GM21723 (cell line): Measurements from ENCODE around the gene VSX2.

ENCODE experiments used
- ATAC-seq: cut with Tn5 transposase; IDR thresholded peaks from one replicate; pipeline ENCODE4 v1.9.1; 2021; ENCODE audit warnings: mild to moderate bottlenecking, moderate library complexity; ENCODE audit not compliant: unreplicated experiment

VSX2 gene

GRCh38 chr14:74299061-74299545 lies 59.9 kb downstream of the VSX2 start:
- no peak for ATAC-seq

- ATAC-seq: no peak
These were observed 62.4 kb downstream of the VSX2 start for GRCh38 chr14:74301594-74302151.

GRCh38 chr14:74302152-74302628 lies 62.9 kb downstream of the VSX2 start:
- peak; percentile 6 for ATAC-seq

GRCh38 chr14:74302634-74303569 lies 63.7 kb downstream of the VSX2 start, which contains the start of gene ABCD4:
TSS of gene ABCD4 (minus strand) at chr14:74302934. CDS start at chr14:74302912, 22 bp downstream.
- ATAC-seq: peak; percentile 97

DNA sequence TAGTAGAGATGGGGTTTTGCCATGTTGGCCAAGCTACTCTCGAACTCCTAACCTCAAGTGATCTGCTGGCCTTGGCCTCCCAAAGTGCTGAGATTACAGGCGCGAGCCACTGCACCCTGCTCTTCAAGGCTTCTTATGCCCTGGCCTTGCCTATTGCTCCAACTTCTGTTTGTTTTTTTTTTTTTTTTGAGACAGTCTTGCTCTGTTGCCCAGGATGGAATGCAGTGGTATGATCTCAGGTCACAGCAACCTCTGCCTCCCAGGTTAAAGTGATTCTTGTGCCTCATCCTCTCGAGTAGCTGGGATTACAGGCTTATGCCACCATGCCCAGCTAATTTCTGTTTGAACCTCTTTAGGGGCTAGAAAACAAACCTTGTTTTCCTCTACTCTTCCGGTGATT lies 69.4 kb downstream of the VSX2 start:
- ATAC-seq: no peak

- ATAC-seq: no peak
These were observed 70.1 kb downstream of the VSX2 start for GRCh38 chr14:74309125-74310022.

DNA sequence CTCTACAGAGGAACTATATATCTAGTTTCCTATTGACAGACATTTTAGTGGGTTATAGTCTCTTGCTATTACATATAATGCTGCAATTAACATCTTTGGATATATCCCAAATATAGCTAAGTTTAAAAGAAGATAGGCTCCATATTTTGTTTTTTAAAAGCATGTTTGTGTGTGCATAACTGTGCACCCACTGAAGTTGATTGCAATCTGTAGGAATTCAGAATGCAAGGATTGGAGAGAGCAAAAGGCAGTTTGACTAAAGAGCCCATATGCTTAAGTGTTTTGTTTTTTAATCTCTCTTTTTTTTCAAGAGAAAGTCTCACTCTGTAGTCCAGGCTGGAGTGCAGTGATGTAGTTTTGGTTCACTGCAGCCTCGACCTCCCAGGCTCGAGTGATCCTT lies 72.9 kb downstream of the VSX2 start:
- no peak for ATAC-seq
